CD8-positive, alpha-beta memory T cell (primary cell): Measurements from ENCODE around the gene ARHGEF28. TPM values are rescaled to one million over a fixed set of nuclear protein-coding genes. Genes with fewer than 3 reads are reported as not detected.
A peak's percentile ranks its signal among the peaks of the same experiment; 100 is the strongest.

Source experiments
- CTCF ChIA-PET: fragments of 350-600 bp; sonication (Branson Sonifier 250); formaldehyde crosslinking; loops from one replicate; lab custom pipeline; 2021; ENCODE audit warnings: antibody characterized with exemption; lab: Charles Lee
- POLR2A ChIA-PET: fragments of 350-600 bp; sonication (Branson Sonifier 250); formaldehyde crosslinking; loops from one replicate; lab custom pipeline; 2021; ENCODE audit warnings: antibody characterized with exemption; lab: Charles Lee
- DNase-seq, 5 donors: peaks; one replicate each; pipeline versions ENCODE4 v3.0.0 to v3.0.0-alpha.2; 2020 to 2022; ENCODE audit warnings: mixed read lengths in 1 of 5
- H3K27ac ChIP-seq: one replicate; pipeline ENCODE4 v1.7.0; 2013; ENCODE audit warnings: low read depth, mild to moderate bottlenecking, low read length, moderate library complexity
- H3K27me3 ChIP-seq: 2 replicates; pipeline ENCODE4 v1.7.0; 2013; ENCODE audit warnings: low read length, mild to moderate bottlenecking; ENCODE audit not compliant: insufficient read depth, poor library complexity, severe bottlenecking
- H3K36me3 ChIP-seq: 2 replicates; pipeline ENCODE4 v1.7.0; 2013; ENCODE audit warnings: mild to moderate bottlenecking, low read length, moderate library complexity; ENCODE audit not compliant: insufficient read depth
- H3K4me1 ChIP-seq: 2 replicates; pipeline ENCODE4 v1.7.0; 2013; ENCODE audit warnings: mild to moderate bottlenecking, low read length, moderate library complexity; ENCODE audit not compliant: insufficient read depth
- H3K4me3 ChIP-seq: 2 replicates; pipeline ENCODE4 v1.7.0; 2013; ENCODE audit warnings: mild to moderate bottlenecking, low read length
- H3K9me3 ChIP-seq: 2 replicates; pipeline ENCODE4 v1.7.0; 2013; ENCODE audit warnings: mild to moderate bottlenecking, low read length
- H3K27ac Mint-ChIP-seq, 8 donors: one replicate each; pipeline ENCODE4 v1.8.0; 2020 to 2021; ENCODE audit warnings: mixed read lengths in 8 of 8, mild to moderate bottlenecking in 6 of 8, inconsistent platforms in 3 of 8, moderate library complexity in 3 of 8
- H3K27me3 Mint-ChIP-seq, 2 donors: one replicate each; pipeline ENCODE4 v1.8.0; 2020 to 2021; ENCODE audit warnings: mixed read lengths in 2 of 2, mild to moderate bottlenecking in 1 of 2, moderate library complexity in 1 of 2
- H3K36me3 Mint-ChIP-seq, 3 donors: one replicate each; pipeline ENCODE4 v1.8.0; 2020 to 2021; ENCODE audit warnings: mixed read lengths in 3 of 3, inconsistent platforms in 1 of 3, mild to moderate bottlenecking in 1 of 3
- H3K4me1 Mint-ChIP-seq, 3 donors: one replicate each; pipeline ENCODE4 v1.8.0; 2020 to 2021; ENCODE audit warnings: mixed read lengths in 3 of 3, inconsistent platforms in 1 of 3, mild to moderate bottlenecking in 1 of 3
- H3K4me3 Mint-ChIP-seq, 7 donors: one replicate each; pipeline ENCODE4 v1.8.0; 2020 to 2021; ENCODE audit warnings: mixed read lengths in 7 of 7, mild to moderate bottlenecking in 6 of 7, moderate library complexity in 4 of 7, inconsistent platforms in 2 of 7
- H3K9me3 Mint-ChIP-seq, 5 donors: one replicate each; pipeline ENCODE4 v1.8.0; 2020 to 2022; ENCODE audit warnings: mixed read lengths in 5 of 5, mild to moderate bottlenecking in 3 of 5, moderate library complexity in 2 of 5, inconsistent platforms in 1 of 5
- polyA plus RNA-seq: library from polyadenylated mRNA; unstranded; fragments of 300-500 nt; fragmentation: Illumina TruSeq; gene quantifications from one replicate; pipeline ENCODE4 v1.2.3, GENCODE V29; 2021
- total RNA-seq, 2 experiments: library from RNA; stranded (reverse); gene quantifications; one replicate each; pipeline ENCODE4 v1.2.3, GENCODE V29; 2021

Gene ARHGEF28
- total and polyA plus RNA-seq, 3 experiments from 2014 or later: 0.24 to 0.28 (median 0.27) TPM

DNA sequence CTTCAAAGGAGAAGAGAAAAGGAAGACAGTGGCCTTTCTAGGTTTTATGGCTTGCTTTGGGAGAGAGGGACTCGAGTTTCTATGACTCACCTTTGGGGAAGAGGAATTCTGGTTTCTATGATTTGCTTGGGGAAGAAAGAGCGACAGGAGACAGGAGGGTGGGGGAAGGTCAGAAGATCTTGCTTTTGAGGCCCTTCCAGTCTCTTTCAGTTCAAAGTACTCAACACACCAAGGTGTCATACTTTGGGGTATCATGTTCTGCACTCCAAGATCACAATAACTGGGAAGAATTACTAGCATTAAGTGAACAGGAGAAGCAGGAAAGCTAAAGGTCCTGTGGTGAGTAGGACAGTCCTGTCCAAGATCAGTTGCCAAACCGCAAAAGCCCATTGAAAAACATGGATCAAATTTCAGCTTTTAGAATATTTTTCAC lies 324.5 kb downstream of the ARHGEF28 start:
- no peaks in the 10 kb centered on the region for H3K36me3 Mint-ChIP-seq
- H3K4me1 Mint-ChIP-seq: no peaks in the 10 kb centered on the region
- H3K4me3 Mint-ChIP-seq: no peak overlapping the region
- ChIA-PET CTCF (no interaction called here), POLR2A (no interaction called here)
- Histone ChIP-seq H3K9me3 (no peaks in the 10 kb centered on the region), H3K4me1 (no peaks in the 10 kb centered on the region), H3K27ac (no peak overlapping the region), H3K4me3 (no peak overlapping the region), H3K36me3 (no peaks in the 10 kb centered on the region), H3K27me3 (no peaks in the 10 kb centered on the region)
- DNase-seq: no peak
- H3K9me3 Mint-ChIP-seq: no peaks in the 10 kb centered on the region
- peaks cover 8 to 9% of the 10 kb centered on the region in 2 donors for H3K27me3 Mint-ChIP-seq
- H3K27ac Mint-ChIP-seq: no peak overlapping the region

DNA sequence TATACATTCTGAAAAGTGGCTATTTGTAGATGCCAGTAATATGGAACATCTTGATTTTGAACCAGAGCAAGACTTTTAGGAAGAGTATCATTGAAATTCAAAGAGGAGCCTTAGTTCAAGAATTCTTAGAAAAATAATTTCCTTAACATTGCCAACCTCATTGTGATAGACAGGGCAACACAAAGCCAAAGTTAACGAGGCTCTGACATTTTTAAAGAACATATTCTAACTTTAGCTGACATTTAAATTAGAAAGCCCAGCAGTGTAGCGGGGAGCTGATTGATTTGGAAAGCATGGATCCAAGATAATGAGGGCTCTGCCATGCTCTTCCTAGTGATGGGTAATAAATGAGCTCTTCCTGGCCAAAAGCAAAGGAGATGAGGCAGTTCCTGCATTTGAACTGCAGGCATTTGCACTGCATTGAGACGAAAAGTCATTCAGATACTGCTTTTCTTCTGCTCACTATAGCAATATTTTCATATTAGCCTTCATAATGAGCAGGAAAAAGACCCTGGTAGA lies 325.0 kb downstream of the ARHGEF28 start:
- Mint-ChIP-seq H3K4me1 (no peaks in the 10 kb centered on the region), H3K36me3 (no peaks in the 10 kb centered on the region)
- no peaks in the 10 kb centered on the region for H3K4me1 ChIP-seq

DNA sequence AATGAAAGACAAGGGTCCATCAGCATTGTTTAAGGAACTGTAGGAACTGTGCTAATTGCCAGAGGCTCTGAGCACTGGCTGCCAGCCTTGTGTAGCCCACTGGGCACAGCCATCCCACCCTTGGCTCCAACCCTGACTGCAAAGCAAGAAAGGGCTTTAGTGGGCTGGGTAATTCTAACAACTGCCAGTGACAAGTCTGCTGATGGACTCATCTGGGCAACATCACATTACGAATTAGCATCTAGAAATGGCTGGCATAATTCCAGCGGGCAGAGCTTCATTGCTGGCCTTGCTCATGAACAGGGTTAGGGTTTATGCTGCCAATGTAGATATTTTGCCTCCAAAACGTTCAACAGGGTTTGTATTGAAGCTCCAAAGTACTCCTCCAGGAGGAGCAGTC lies 326.9 kb downstream of the ARHGEF28 start:
- ChIA-PET POLR2A (no interaction called here), CTCF (no interaction called here)
- Histone ChIP-seq H3K4me1 (no peaks in the 10 kb centered on the region), H3K27me3 (no peaks in the 10 kb centered on the region), H3K9me3 (no peaks in the 10 kb centered on the region), H3K36me3 (no peaks in the 10 kb centered on the region), H3K4me3 (no peak overlapping the region), H3K27ac (no peak overlapping the region)
- no peaks in the 10 kb centered on the region for H3K4me1 Mint-ChIP-seq
- H3K36me3 Mint-ChIP-seq: no peaks in the 10 kb centered on the region
- H3K27ac Mint-ChIP-seq: no peak overlapping the region
- H3K9me3 Mint-ChIP-seq: peaks cover 0 to 2% (median 0%) of the 10 kb centered on the region in 5 donors
- peaks cover 7 to 12% of the 10 kb centered on the region in 2 donors for H3K27me3 Mint-ChIP-seq
- H3K4me3 Mint-ChIP-seq: no peak overlapping the region
- no peak for DNase-seq

More for the DNA sequence above, 325.0 kb downstream of the ARHGEF28 start:
- no peaks in the 10 kb centered on the region for H3K9me3 Mint-ChIP-seq
- ChIA-PET CTCF (no interaction called here), POLR2A (no interaction called here)
- Histone ChIP-seq H3K4me3 (no peak overlapping the region), H3K36me3 (no peaks in the 10 kb centered on the region), H3K27me3 (no peaks in the 10 kb centered on the region), H3K9me3 (no peaks in the 10 kb centered on the region), H3K27ac (no peak overlapping the region)
- H3K27me3 Mint-ChIP-seq: peaks cover 8 to 9% of the 10 kb centered on the region in 2 donors
- H3K4me3 Mint-ChIP-seq: no peak overlapping the region
- no peak overlapping the region for H3K27ac Mint-ChIP-seq
- no peak for DNase-seq

DNA sequence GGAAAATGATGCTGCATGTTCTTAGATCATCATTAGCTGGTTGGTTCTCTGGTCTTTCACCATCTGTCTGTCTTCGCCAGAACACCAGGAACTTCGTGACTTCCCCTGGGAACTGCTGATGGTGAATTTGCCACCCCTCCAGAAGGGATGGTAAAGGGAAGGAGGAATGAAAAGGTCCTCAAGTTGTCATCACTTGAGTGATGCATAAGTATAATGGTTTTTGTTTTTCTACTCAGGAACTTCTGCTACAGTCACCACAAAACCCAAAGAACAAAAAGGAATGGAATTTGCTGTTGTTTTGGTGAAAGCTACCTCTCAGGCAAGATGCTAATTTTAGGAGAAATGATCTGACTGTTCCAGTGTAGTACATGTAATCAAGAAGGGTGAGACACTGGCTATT lies 328.4 kb downstream of the ARHGEF28 start:
- Mint-ChIP-seq H3K4me3 (no peak overlapping the region), H3K4me1 (no peaks in the 10 kb centered on the region), H3K36me3 (no peaks in the 10 kb centered on the region), H3K27me3 (peaks cover 9 to 24% of the 10 kb centered on the region in 2 donors), H3K9me3 (peaks cover 0 to 2% (median 0%) of the 10 kb centered on the region in 5 donors), H3K27ac (no peak overlapping the region)
- H3K27me3 ChIP-seq: no peaks in the 10 kb centered on the region
- H3K4me3 ChIP-seq: no peak overlapping the region
- no peak overlapping the region for H3K27ac ChIP-seq
- POLR2A ChIA-PET: no interaction called here
- H3K9me3 ChIP-seq: no peaks in the 10 kb centered on the region
- CTCF ChIA-PET: no interaction called here
- DNase-seq: no peak
- no peaks in the 10 kb centered on the region for H3K36me3 ChIP-seq
- no peaks in the 10 kb centered on the region for H3K4me1 ChIP-seq

DNA sequence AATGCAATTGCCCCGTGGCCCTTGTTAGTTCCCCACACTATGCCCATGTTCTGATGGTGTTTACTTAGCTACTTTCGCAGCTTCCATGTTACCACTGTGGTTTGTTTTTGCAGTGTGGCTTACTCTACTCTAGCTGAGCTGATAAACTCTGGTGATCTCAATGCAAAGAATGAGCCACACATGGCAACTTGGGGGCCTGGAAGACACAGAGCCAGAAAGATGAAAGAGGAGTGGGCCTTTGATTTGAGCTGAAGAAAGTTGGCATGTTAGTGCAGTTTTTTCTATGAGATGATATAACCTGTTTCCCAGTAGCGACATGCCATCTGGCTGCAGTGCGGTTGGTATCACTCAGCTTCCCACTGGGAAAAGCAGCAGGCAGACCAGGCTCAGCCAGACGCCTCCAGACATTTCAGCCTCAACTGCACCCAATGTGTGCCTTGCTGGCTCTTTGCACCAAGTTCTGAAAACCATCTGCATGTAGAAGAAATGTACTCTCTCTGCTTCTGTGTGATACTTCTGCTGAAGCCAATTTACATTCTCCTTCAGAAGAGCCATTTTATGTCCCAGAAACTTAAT lies 329.4 kb downstream of the ARHGEF28 start:
- H3K9me3 ChIP-seq: no peaks in the 10 kb centered on the region
- H3K36me3 Mint-ChIP-seq: no peaks in the 10 kb centered on the region
- DNase-seq: no peak
- no peak overlapping the region for H3K4me3 ChIP-seq
- peaks cover 0 to 5% (median 0%) of the 10 kb centered on the region in 3 donors for H3K4me1 Mint-ChIP-seq
- H3K9me3 Mint-ChIP-seq: peaks cover 0 to 4% (median 0%) of the 10 kb centered on the region in 5 donors
- ChIA-PET CTCF (no interaction called here), POLR2A (no interaction called here)
- no peak overlapping the region for H3K27ac Mint-ChIP-seq
- no peaks in the 10 kb centered on the region for H3K36me3 ChIP-seq
- H3K27ac ChIP-seq: no peak overlapping the region
- H3K4me3 Mint-ChIP-seq: no peak overlapping the region
- H3K27me3 Mint-ChIP-seq: peaks cover 9 to 22% of the 10 kb centered on the region in 2 donors
- no peaks in the 10 kb centered on the region for H3K27me3 ChIP-seq
- H3K4me1 ChIP-seq: no peaks in the 10 kb centered on the region

DNA sequence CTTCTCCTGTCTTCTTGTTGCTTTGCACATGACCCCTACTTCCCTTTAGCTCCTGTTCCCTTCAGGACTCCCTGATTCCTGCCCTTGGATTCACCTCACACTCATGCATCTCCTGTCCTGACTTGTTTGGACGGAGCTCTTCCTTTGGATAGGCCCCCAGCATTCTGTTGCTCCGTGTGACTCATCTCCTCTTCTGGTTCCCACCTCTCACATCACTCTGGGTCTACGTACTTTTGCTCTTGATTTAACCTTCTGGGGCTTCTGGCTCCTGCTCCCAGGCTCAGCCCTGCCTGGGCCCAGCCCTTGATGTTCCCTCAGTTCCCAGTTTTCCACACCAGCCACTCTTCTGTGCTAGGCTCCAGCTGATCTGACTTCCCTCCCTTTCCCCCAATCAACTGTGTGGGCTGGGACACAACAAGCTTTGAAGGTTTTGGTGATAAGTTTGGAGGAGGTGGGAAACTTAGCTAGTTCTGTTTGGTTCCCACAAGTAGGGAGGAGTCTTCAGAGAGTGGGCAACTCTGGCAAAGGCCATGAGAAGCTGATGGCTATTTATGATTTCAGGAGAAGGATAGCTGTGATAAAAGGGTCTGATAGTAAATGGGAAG lies 331.5 kb downstream of the ARHGEF28 start:
- Histone ChIP-seq H3K4me1 (no peaks in the 10 kb centered on the region), H3K36me3 (no peaks in the 10 kb centered on the region), H3K27ac (no peak overlapping the region), H3K27me3 (no peaks in the 10 kb centered on the region), H3K4me3 (no peak overlapping the region), H3K9me3 (no peaks in the 10 kb centered on the region)
- ChIA-PET POLR2A (no interaction called here), CTCF (no interaction called here)
- no peak for DNase-seq
- H3K36me3 Mint-ChIP-seq: no peaks in the 10 kb centered on the region
- peaks cover 0 to 5% (median 0%) of the 10 kb centered on the region in 3 donors for H3K4me1 Mint-ChIP-seq
- peaks cover 0 to 4% (median 0%) of the 10 kb centered on the region in 5 donors for H3K9me3 Mint-ChIP-seq
- peaks cover 9 to 23% of the 10 kb centered on the region in 2 donors for H3K27me3 Mint-ChIP-seq
- H3K4me3 Mint-ChIP-seq: no peak overlapping the region
- peak overlapping the region in 1 of 8 donors; percentile 61 for H3K27ac Mint-ChIP-seq

DNA sequence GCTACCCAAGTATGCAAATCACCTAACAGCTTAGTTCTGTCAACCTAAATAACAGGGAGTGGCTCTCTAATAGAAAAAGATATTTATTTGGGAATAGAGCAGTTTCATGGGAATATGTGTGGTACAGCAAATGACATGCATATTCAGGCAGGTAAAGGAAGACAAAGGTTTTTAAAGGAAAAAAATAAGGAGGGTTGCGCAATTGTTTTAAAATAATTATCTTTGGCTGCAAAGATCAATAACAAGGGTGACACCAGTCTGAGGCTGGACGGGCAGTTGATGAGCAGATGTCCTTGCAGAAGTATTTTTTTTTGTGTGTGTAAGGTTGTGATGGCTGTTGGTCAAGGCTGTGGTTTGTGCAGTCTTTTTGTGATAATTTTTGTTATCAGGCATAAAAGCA lies 332.0 kb downstream of the ARHGEF28 start:
- Histone ChIP-seq H3K9me3 (no peaks in the 10 kb centered on the region), H3K4me3 (no peak overlapping the region), H3K36me3 (no peaks in the 10 kb centered on the region), H3K4me1 (no peaks in the 10 kb centered on the region), H3K27me3 (no peaks in the 10 kb centered on the region), H3K27ac (no peak overlapping the region)
- H3K36me3 Mint-ChIP-seq: no peaks in the 10 kb centered on the region
- POLR2A ChIA-PET: no interaction called here
- H3K27ac Mint-ChIP-seq: no peak overlapping the region
- CTCF ChIA-PET: no interaction called here
- peaks cover 0 to 4% (median 0%) of the 10 kb centered on the region in 5 donors for H3K9me3 Mint-ChIP-seq
- H3K27me3 Mint-ChIP-seq: peaks cover 7 to 23% of the 10 kb centered on the region in 2 donors
- H3K4me1 Mint-ChIP-seq: peaks cover 0 to 5% (median 0%) of the 10 kb centered on the region in 3 donors
- H3K4me3 Mint-ChIP-seq: no peak overlapping the region
- no peak for DNase-seq

DNA sequence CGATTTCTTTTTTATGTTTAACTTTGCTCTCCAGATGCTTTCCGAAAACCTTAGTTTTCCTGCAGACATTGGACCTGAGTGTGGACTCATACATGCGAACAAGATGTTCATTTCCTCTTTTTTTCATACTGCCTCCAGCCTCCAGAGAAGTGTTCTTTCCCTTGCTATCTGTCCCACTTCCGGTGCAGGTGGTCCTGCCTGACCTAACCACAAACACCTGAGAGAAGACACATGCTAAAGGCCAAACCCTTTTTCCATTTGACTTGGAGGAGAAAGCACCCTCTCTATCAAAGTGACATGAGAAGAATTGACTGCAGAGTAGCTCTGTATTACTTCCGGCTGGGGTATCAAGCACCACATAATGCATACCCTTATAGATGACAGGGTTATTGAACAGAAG lies 334.0 kb downstream of the ARHGEF28 start:
- no peaks in the 10 kb centered on the region for H3K36me3 Mint-ChIP-seq
- no peak for DNase-seq
- H3K27ac ChIP-seq: no peak overlapping the region

More for the DNA sequence above, 334.0 kb downstream of the ARHGEF28 start:
- H3K9me3 Mint-ChIP-seq: peaks cover 0 to 4% (median 0%) of the 10 kb centered on the region in 5 donors
- H3K4me1 Mint-ChIP-seq: peaks cover 0 to 5% (median 0%) of the 10 kb centered on the region in 3 donors
- no peak overlapping the region for H3K4me3 Mint-ChIP-seq
- no peaks in the 10 kb centered on the region for H3K4me1 ChIP-seq
- CTCF ChIA-PET: no interaction called here
- POLR2A ChIA-PET: no interaction called here
- no peaks in the 10 kb centered on the region for H3K27me3 ChIP-seq
- no peak overlapping the region for H3K27ac Mint-ChIP-seq
- H3K9me3 ChIP-seq: no peaks in the 10 kb centered on the region
- peaks cover 7 to 23% of the 10 kb centered on the region in 2 donors for H3K27me3 Mint-ChIP-seq
- H3K36me3 ChIP-seq: no peaks in the 10 kb centered on the region
- no peak overlapping the region for H3K4me3 ChIP-seq
